B cell (primary cell): ENCODE results near the gene ZNF22.

Experiments used
- EZH2 ChIP-seq: IDR thresholded peaks from 2 replicates; pipeline ENCODE4 v1.6.1; 2012; ENCODE audit warnings: borderline replicate concordance, low read depth, mild to moderate bottlenecking, moderate library complexity, low read length; ENCODE audit not compliant: insufficient read depth, poor library complexity, severe bottlenecking
- TF ChIP-seq, protein P1 (sequence below): fragments of 200-600 bp; IDR thresholded peaks from one replicate; pipeline ENCODE4 v1.8.0; 2022; ENCODE audit warnings: antibody characterized with exemption, mild to moderate bottlenecking

DNA sequence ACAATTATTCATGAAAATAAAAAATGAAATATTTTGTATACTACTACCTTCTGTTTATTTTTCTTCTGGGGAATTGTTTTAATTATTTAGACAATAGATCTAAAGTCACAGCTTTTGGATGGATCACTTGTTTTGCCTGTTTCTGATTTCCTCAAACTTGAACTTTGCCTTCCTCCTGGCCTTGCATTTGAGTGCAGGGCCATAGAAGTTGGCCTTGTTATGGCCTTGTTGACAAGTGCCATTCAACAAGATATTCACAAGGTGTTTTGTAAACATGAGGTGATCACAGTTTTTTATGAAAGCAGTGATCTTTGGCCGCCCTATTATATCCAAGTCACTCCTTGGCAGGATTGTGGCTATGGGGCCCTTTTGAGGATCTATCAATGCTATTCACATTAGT is 4.6 kb downstream of the ZNF22 start:
- TF ChIP-seq, protein P1, sequence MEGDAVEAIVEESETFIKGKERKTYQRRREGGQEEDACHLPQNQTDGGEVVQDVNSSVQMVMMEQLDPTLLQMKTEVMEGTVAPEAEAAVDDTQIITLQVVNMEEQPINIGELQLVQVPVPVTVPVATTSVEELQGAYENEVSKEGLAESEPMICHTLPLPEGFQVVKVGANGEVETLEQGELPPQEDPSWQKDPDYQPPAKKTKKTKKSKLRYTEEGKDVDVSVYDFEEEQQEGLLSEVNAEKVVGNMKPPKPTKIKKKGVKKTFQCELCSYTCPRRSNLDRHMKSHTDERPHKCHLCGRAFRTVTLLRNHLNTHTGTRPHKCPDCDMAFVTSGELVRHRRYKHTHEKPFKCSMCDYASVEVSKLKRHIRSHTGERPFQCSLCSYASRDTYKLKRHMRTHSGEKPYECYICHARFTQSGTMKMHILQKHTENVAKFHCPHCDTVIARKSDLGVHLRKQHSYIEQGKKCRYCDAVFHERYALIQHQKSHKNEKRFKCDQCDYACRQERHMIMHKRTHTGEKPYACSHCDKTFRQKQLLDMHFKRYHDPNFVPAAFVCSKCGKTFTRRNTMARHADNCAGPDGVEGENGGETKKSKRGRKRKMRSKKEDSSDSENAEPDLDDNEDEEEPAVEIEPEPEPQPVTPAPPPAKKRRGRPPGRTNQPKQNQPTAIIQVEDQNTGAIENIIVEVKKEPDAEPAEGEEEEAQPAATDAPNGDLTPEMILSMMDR = no peak
- TF ChIP-seq EZH2 = no peak
